ENCODE measurements around the gene NUPR2. TPM values are rescaled to one million over a fixed set of nuclear protein-coding genes. Genes with fewer than 3 reads are reported as not detected.
"Not testable (repeated sequence)": the region's sequence is repeated elsewhere in the genome, so short reads cannot be mapped to it uniquely, and the experiment has no call there.

Gene NUPR2
- total RNA-seq, 1 donor from 2014 or later: not detected

DNA sequence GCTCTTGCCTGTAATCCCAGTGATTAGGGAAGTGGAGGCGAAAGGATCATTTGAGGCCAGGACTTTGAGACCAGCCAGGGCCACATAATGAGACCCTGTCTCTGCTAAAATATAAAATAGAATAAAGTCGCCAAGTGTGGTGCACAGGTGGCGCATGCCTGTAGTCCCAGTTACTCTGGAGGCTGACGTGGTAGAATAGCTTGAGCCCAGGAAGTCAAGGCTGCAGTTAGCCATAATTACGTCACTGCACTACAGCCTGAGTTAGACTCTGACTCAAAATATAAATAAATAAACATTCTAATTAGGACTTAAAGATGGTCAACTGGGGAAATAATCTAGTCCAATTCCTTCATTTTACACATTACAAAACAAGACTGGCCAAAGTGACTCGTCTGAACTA lies 10.7 kb downstream of the NUPR2 start:
- TF ChIP-seq, protein P1, sequence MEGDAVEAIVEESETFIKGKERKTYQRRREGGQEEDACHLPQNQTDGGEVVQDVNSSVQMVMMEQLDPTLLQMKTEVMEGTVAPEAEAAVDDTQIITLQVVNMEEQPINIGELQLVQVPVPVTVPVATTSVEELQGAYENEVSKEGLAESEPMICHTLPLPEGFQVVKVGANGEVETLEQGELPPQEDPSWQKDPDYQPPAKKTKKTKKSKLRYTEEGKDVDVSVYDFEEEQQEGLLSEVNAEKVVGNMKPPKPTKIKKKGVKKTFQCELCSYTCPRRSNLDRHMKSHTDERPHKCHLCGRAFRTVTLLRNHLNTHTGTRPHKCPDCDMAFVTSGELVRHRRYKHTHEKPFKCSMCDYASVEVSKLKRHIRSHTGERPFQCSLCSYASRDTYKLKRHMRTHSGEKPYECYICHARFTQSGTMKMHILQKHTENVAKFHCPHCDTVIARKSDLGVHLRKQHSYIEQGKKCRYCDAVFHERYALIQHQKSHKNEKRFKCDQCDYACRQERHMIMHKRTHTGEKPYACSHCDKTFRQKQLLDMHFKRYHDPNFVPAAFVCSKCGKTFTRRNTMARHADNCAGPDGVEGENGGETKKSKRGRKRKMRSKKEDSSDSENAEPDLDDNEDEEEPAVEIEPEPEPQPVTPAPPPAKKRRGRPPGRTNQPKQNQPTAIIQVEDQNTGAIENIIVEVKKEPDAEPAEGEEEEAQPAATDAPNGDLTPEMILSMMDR (IDR thresholded peaks at IDR 0.05): no peak
- H3K36me3 ChIP-seq: peaks cover 39% of the 10 kb centered on the region
- ATAC-seq (peak; percentile 63 to 78), DNase-seq (no peak)
- intact Hi-C loops (cut with DNase I): no loop called here
- H3K4me1 ChIP-seq: peaks cover 18% of the 10 kb centered on the region
- H3K27me3 ChIP-seq (ENCODE audit: low read depth): no peaks in the 10 kb centered on the region
- peak overlapping the region; percentile 86 for H3K4me3 ChIP-seq
- peak overlapping the region; percentile 92 for H3K27ac ChIP-seq
- no peaks in the 10 kb centered on the region for H3K9me3 ChIP-seq

DNA sequence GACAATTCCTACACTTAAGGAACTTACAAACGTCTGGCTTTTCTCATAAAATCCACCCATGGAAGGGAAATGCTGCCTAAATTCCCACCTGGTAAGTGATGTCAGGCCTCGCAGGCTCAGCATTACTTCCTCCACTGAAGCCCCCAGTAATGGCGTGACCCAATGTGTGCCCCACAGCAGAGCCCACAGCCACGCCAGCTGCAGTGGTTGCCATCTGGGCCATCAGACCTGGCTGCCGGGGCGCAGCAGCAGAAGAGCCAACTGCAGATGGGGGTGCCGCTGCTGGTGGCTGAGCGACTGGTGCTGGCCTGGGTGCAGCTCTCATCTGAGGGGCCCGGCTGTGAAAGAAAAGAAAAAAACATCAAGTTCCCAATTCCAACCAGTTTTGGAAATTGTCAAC lies 12.1 kb downstream of the NUPR2 start:
- H3K4me3 ChIP-seq; H3K9me3 ChIP-seq; ATAC-seq; DNase-seq; intact Hi-C loops (cut with DNase I); H3K27ac ChIP-seq; H3K27me3 ChIP-seq (ENCODE audit: low read depth): not testable (repeated sequence)
- peaks cover 18% of the 10 kb centered on the region for H3K4me1 ChIP-seq
- peaks cover 53% of the 10 kb centered on the region for H3K36me3 ChIP-seq

- no peak overlapping the region for H3K27ac ChIP-seq
- intact Hi-C loops (cut with DNase I): no loop called here
- ATAC-seq (no peak), DNase-seq (no peak)
- peaks cover 57% of the 10 kb centered on the region for H3K36me3 ChIP-seq
- no peaks in the 10 kb centered on the region for H3K9me3 ChIP-seq
- H3K4me3 ChIP-seq: no peak overlapping the region
- H3K27me3 ChIP-seq (ENCODE audit: low read depth): no peaks in the 10 kb centered on the region
- TF ChIP-seq, protein P1 (IDR thresholded peaks at IDR 0.05): no peak
- peaks cover 10% of the 10 kb centered on the region for H3K4me1 ChIP-seq
Measured at GRCh38 chr7:56099653-56100052, 16.6 kb downstream of the NUPR2 start.

GRCh38 chr7:56098187-56099008 lies 17.8 kb downstream of the NUPR2 start:
- intact Hi-C loops (cut with DNase I); DNase-seq; ATAC-seq; H3K9me3 ChIP-seq; H3K27me3 ChIP-seq (ENCODE audit: low read depth); H3K4me3 ChIP-seq; H3K4me1 ChIP-seq; H3K27ac ChIP-seq: not testable (repeated sequence)
- peaks cover 47% of the 10 kb centered on the region for H3K36me3 ChIP-seq

- Histone ChIP-seq H3K27ac (no peak overlapping the region), H3K4me1 (peaks cover 7% of the 10 kb centered on the region), H3K27me3 (ENCODE audit: low read depth) (no peaks in the 10 kb centered on the region), H3K9me3 (no peaks in the 10 kb centered on the region), H3K4me3 (no peak overlapping the region), H3K36me3 (peaks cover 40% of the 10 kb centered on the region)
- no peak for DNase-seq
- TF ChIP-seq, protein P1 (IDR thresholded peaks at IDR 0.05): no peak
- ATAC-seq: peak in 1 of 2 donors; percentile 45
- intact Hi-C loops (cut with DNase I): no loop called here
Measured at GRCh38 chr7:56097700-56098099, 18.5 kb downstream of the NUPR2 start.

DNA sequence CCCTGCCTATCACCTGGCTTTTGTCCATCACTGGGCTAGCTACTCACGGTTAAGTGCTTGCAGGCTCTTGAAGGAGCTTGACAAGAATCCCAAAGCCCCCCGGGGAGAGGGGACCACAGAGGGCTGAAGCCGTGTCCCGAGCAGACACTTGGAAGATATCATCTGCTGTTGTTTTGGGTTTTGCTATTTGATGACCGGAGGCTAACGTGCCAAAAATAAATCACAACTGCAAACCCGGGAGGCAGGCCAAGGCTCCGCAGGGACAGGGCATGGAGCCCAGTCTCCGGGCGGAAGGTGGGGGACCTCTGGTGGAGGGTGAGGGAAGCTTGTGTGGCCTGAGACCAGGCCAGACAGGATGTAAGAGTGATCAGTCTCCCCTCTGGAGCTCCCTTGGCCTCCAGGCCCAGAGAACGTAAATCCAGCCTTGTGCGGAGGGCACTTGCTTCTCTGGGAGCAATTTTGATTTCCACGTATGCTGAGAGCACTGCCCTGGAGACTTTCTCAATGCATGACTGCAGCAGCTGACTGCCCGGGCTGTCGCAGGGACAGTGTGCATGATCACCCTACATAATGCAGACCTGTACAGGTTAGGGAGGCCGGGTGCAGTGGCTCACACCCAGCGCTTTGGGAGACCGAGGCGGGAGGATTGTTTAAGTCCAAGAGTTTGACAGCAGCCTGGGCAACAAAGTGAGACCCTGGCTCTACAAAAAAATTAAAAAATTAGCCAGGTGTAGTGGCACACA lies 23.3 kb downstream of the NUPR2 start, which contains the start of gene PHKG1:
TSS of gene PHKG1 (minus strand) at position 164 of the 743 bp plus-strand sequence. CDS start 4,011 bp downstream, outside the sequence.
- H3K4me3 ChIP-seq: peak within 1 kb of the TSS; percentile 10
- no peaks in the 10 kb centered on the region for H3K9me3 ChIP-seq
- ATAC-seq (peak; percentile 92 to 93), DNase-seq (peak; percentile 65)
- H3K27me3 ChIP-seq (ENCODE audit: low read depth): no peaks in the 10 kb centered on the region
- H3K4me1 ChIP-seq: peaks cover 17% of the 10 kb centered on the region
- peaks cover 7% of the 10 kb centered on the region for H3K36me3 ChIP-seq
- peak within 1 kb of the TSS; percentile 9 for H3K27ac ChIP-seq
- intact Hi-C loops (cut with DNase I): no loop called here
- TF ChIP-seq, protein P1 (IDR thresholded peaks at IDR 0.05): peak; percentile 69

GRCh38 chr7:56092388-56092787 lies 23.8 kb downstream of the NUPR2 start:
- DNase-seq; H3K36me3 ChIP-seq; H3K27me3 ChIP-seq (ENCODE audit: low read depth); ATAC-seq; H3K9me3 ChIP-seq; intact Hi-C loops (cut with DNase I): not testable (repeated sequence)
- Histone ChIP-seq H3K4me3 (peak overlapping the region; percentile 10), H3K4me1 (peaks cover 17% of the 10 kb centered on the region), H3K27ac (peak overlapping the region; percentile 9)

All from lower lobe of right lung (tissue), 2 donors.